ENCODE measurements around the gene RLF.

The RLF gene

DNA sequence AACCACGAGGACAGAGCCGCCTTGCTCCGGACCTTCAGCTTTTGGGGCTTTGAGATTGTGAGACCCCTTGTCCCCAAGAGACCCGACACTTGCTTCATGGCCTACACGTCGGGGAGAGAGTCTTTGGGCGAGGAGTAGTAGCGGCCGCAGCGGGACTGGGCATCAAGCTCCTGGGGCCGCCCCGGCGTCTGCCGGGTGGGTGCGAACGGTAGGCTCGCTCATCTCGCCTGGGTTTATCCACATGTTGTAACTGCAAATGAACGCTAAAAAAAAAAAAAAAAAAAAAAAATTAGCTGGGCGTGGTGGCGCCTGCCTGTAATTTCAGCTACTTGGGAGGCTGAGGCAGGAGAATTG is 27.9 kb upstream of the RLF start (continued):
- TF ChIP-seq, protein P1, sequence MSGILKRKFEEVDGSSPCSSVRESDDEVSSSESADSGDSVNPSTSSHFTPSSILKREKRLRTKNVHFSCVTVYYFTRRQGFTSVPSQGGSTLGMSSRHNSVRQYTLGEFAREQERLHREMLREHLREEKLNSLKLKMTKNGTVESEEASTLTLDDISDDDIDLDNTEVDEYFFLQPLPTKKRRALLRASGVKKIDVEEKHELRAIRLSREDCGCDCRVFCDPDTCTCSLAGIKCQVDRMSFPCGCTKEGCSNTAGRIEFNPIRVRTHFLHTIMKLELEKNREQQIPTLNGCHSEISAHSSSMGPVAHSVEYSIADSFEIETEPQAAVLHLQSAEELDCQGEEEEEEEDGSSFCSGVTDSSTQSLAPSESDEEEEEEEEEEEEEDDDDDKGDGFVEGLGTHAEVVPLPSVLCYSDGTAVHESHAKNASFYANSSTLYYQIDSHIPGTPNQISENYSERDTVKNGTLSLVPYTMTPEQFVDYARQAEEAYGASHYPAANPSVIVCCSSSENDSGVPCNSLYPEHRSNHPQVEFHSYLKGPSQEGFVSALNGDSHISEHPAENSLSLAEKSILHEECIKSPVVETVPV (CRISPR knock-in tag; IDR thresholded peaks at IDR 0.05): no peak
- TF ChIP-seq PPARA (CRISPR knock-in tag; IDR thresholded peaks at IDR 0.05; ENCODE audit: borderline replicate concordance) (no peak), ISL1 (CRISPR knock-in tag; IDR thresholded peaks at IDR 0.05) (no peak)

DNA sequence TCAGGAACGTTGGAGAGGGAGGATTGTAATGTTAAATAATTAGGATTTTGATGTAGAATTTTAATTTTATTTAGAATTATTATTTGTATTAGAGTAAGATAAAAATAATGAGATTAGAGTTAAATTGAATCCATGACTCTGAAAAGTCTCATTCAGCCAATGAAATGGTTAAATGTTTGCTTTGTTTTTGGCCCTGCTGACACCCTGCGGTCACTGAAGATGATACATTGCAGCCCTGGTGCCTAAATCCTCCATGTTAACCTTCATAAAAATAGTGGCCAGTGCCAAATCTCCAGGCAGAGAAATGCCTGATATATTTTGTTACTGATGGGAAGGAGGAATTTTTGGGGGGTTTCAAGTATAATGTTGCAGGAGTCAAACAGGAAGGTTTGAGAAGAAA is 27.3 kb upstream of the RLF start:
- TF ChIP-seq, protein P2, sequence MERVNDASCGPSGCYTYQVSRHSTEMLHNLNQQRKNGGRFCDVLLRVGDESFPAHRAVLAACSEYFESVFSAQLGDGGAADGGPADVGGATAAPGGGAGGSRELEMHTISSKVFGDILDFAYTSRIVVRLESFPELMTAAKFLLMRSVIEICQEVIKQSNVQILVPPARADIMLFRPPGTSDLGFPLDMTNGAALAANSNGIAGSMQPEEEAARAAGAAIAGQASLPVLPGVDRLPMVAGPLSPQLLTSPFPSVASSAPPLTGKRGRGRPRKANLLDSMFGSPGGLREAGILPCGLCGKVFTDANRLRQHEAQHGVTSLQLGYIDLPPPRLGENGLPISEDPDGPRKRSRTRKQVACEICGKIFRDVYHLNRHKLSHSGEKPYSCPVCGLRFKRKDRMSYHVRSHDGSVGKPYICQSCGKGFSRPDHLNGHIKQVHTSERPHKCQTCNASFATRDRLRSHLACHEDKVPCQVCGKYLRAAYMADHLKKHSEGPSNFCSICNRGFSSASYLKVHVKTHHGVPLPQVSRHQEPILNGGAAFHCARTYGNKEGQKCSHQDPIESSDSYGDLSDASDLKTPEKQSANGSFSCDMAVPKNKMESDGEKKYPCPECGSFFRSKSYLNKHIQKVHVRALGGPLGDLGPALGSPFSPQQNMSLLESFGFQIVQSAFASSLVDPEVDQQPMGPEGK (CRISPR knock-in tag; IDR thresholded peaks at IDR 0.05; ENCODE audit: borderline replicate concordance): no peak
- no peak for TF ChIP-seq OSR1 (CRISPR knock-in tag; IDR thresholded peaks at IDR 0.05)
- ATAC-seq: no peak

DNA sequence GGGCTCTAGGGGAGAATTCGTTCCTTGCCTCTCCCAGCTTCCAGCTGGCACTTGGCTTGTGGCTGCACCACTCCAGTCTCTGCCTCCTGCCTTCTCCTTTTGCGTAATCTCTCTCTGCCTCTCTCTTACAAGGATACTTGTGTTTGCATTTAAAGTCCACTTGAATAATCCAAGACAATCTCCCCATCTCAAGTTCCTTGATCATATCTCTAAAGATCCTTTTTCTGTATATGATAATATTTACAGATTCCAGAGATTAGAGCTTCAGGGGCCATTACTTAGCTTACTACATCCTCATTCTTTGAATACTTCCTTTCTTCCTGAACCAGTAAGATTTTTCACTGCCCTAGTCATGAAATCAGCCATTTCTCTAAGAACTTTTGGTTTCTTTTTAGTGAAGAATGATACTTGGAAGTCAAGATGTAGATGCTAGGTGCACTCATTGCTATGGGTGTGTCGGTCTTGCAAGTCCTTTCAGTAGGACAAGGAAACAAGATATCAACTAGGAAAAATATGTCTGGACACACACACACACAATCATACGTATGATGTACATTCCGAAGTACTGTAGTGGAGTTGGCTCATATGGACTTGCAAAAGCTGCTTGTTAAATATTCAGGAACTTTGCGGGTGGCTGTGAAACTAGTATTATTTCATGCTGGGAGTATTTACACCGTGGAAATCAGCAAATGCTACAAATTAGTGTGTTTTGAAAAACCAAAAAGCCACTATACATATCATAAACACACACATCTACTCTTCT is 20.8 kb upstream of the RLF start:
- 0 out of 3 replicates have a peak, but pooled peaks have one; percentile 18 for ATAC-seq
- no peak for TF ChIP-seq TSHZ2 (CRISPR knock-in tag; IDR thresholded peaks at IDR 0.05)
- TF ChIP-seq ISL1 (CRISPR knock-in tag; IDR thresholded peaks at IDR 0.05): no peak
- TF ChIP-seq RARB (CRISPR knock-in tag; IDR thresholded peaks at IDR 0.05): no peak
- no peak for TF ChIP-seq TOX (CRISPR knock-in tag; IDR thresholded peaks at IDR 0.05; ENCODE audit: borderline replicate concordance)
- TF ChIP-seq SNAI2 (CRISPR knock-in tag; IDR thresholded peaks at IDR 0.05): no peak
- TF ChIP-seq CSDC2 (CRISPR knock-in tag; IDR thresholded peaks at IDR 0.05): no peak
- TF ChIP-seq, protein P1 (CRISPR knock-in tag; IDR thresholded peaks at IDR 0.05): no peak
- no peak for TF ChIP-seq POU6F1 (CRISPR knock-in tag; IDR thresholded peaks at IDR 0.05; ENCODE audit: borderline replicate concordance, low read depth)
- no peak for TF ChIP-seq ZC3H10 (CRISPR knock-in tag; IDR thresholded peaks at IDR 0.05)
- TF ChIP-seq, protein P2 (CRISPR knock-in tag; IDR thresholded peaks at IDR 0.05; ENCODE audit: borderline replicate concordance): no peak
- no peak for TF ChIP-seq PPARA (CRISPR knock-in tag; IDR thresholded peaks at IDR 0.05; ENCODE audit: borderline replicate concordance)
- TF ChIP-seq ZNF565 (CRISPR knock-in tag; conservative IDR thresholded peaks at IDR 0.05; ENCODE audit: low read depth): no peak
- TF ChIP-seq ZFP3 (CRISPR knock-in tag; IDR thresholded peaks at IDR 0.05): no peak
- TF ChIP-seq OSR1 (CRISPR knock-in tag; IDR thresholded peaks at IDR 0.05): no peak
- TF ChIP-seq ZNF70 (CRISPR knock-in tag; IDR thresholded peaks at IDR 0.05): no peak
- no peak for TF ChIP-seq ZFP30 (CRISPR knock-in tag; IDR thresholded peaks at IDR 0.05)
- no peak for TF ChIP-seq ESRRG (CRISPR knock-in tag; IDR thresholded peaks at IDR 0.05)
- no peak for TF ChIP-seq TCF4 (CRISPR knock-in tag; IDR thresholded peaks at IDR 0.05; ENCODE audit: borderline replicate concordance)
- no peak for TF ChIP-seq BACH2 (CRISPR knock-in tag; IDR thresholded peaks at IDR 0.05; ENCODE audit: borderline replicate concordance)

All from SK-N-SH treated with all-trans-retinoic acid at 6 μM for 48 hours (cell line).